H9 (cell line): Measurements from ENCODE around the gene AFF1. TPM values are rescaled to one million over a fixed set of nuclear protein-coding genes. Genes with fewer than 3 reads are reported as not detected.

Source experiments
- DNase-seq: peaks from one replicate; pipeline ENCODE4 v3.0.0-alpha.2; 2017
- H2AFZ ChIP-seq: one replicate; pipeline ENCODE4 v1.6.1; 2013; ENCODE audit warnings: mild to moderate bottlenecking, low read length, control low read depth, moderate library complexity
- H2AK5ac ChIP-seq: 2 replicates; pipeline ENCODE4 v1.6.1; 2013; ENCODE audit warnings: low read length, control low read depth, mixed read lengths; ENCODE audit not compliant: insufficient read length
- H2BK120ac ChIP-seq: one replicate; pipeline ENCODE4 v1.6.1; 2013; ENCODE audit warnings: low read depth, mild to moderate bottlenecking, low read length, control low read depth, inconsistent platforms; ENCODE audit not compliant: poor library complexity, severe bottlenecking
- H2BK12ac ChIP-seq: 2 replicates; pipeline ENCODE4 v1.6.1; 2013; ENCODE audit warnings: low read length, control low read depth, mixed read lengths, low read depth; ENCODE audit not compliant: insufficient read length
- H2BK15ac ChIP-seq: 2 replicates; pipeline ENCODE4 v1.6.1; 2013; ENCODE audit warnings: low read depth, low read length, control low read depth
- H2BK20ac ChIP-seq: one replicate; pipeline ENCODE4 v1.6.1; 2013; ENCODE audit warnings: low read depth, mild to moderate bottlenecking, low read length, control low read depth, inconsistent platforms; ENCODE audit not compliant: poor library complexity, severe bottlenecking
- H2BK5ac ChIP-seq: 2 replicates; pipeline ENCODE4 v1.6.1; 2013; ENCODE audit warnings: low read length, control low read depth, mixed read lengths; ENCODE audit not compliant: insufficient read length
- H3K14ac ChIP-seq: 2 replicates; pipeline ENCODE4 v1.6.1; 2013; ENCODE audit warnings: low read length, control low read depth; ENCODE audit not compliant: insufficient read depth
- H3K18ac ChIP-seq: 2 replicates; pipeline ENCODE4 v1.6.1; 2013; ENCODE audit warnings: low read depth, mild to moderate bottlenecking, mixed read lengths, low read length, control low read depth; ENCODE audit not compliant: insufficient read length
- H3K23ac ChIP-seq: 2 replicates; pipeline ENCODE4 v1.6.1; 2013; ENCODE audit warnings: low read length, control low read depth, mixed read lengths, low read depth; ENCODE audit not compliant: insufficient read length
- H3K23me2 ChIP-seq: 2 replicates; pipeline ENCODE4 v1.6.1; 2013; ENCODE audit warnings: low read depth, mild to moderate bottlenecking, mixed read lengths, low read length, control low read depth; ENCODE audit not compliant: insufficient read length, poor library complexity, severe bottlenecking
- H3K27ac ChIP-seq: 2 replicates; pipeline ENCODE4 v1.5.1; 2013; ENCODE audit warnings: low read length, control low read depth, mixed read lengths, low read depth; ENCODE audit not compliant: insufficient read length
- H3K27me3 ChIP-seq: 2 replicates; pipeline ENCODE4 v1.6.1; 2013; ENCODE audit warnings: low read length, control low read depth, inconsistent platforms; ENCODE audit not compliant: insufficient read depth
- H3K4ac ChIP-seq: 2 replicates; pipeline ENCODE4 v1.6.1; 2013; ENCODE audit warnings: low read depth, mild to moderate bottlenecking, control low read depth, inconsistent platforms, low read length, moderate library complexity
- H3K4me1 ChIP-seq: 2 replicates; pipeline ENCODE4 v1.6.1; 2013; ENCODE audit warnings: low read length, control low read depth, inconsistent platforms; ENCODE audit not compliant: insufficient read depth
- H3K4me2 ChIP-seq: 2 replicates; pipeline ENCODE4 v1.6.1; 2013; ENCODE audit warnings: low read length, control low read depth, mixed read lengths; ENCODE audit not compliant: insufficient read length, insufficient read depth
- H3K56ac ChIP-seq: 2 replicates; pipeline ENCODE4 v1.6.1; 2013; ENCODE audit warnings: low read depth, mild to moderate bottlenecking, mixed read lengths, low read length, control low read depth; ENCODE audit not compliant: insufficient read length
- H3K79me1 ChIP-seq: 2 replicates; pipeline ENCODE4 v1.6.1; 2013; ENCODE audit warnings: low read depth, mild to moderate bottlenecking, moderate library complexity, low read length, control low read depth, inconsistent platforms; ENCODE audit not compliant: insufficient read depth, poor library complexity, severe bottlenecking
- H3K79me2 ChIP-seq: 2 replicates; pipeline ENCODE4 v1.6.1; 2013; ENCODE audit warnings: low read length, control low read depth, inconsistent platforms; ENCODE audit not compliant: insufficient read depth
- H3K9ac ChIP-seq: 2 replicates; pipeline ENCODE4 v1.6.1; 2013; ENCODE audit warnings: low read length, control low read depth, mixed read lengths; ENCODE audit not compliant: insufficient read length; ENCODE audit errors: extremely low read depth
- H3K9me3 ChIP-seq: one replicate; pipeline ENCODE4 v1.6.1; 2013; ENCODE audit warnings: low read depth, low read length, inconsistent platforms; ENCODE audit not compliant: control insufficient read depth
- H3T11ph ChIP-seq: one replicate; pipeline ENCODE4 v1.6.1; 2013; ENCODE audit warnings: mild to moderate bottlenecking, low read length, control low read depth, inconsistent platforms
- H4K20me1 ChIP-seq: one replicate; pipeline ENCODE4 v1.6.1; 2013; ENCODE audit not compliant: control insufficient read depth, insufficient read length, insufficient read depth
- H4K5ac ChIP-seq: 2 replicates; pipeline ENCODE4 v1.6.1; 2013; ENCODE audit warnings: low read depth, mild to moderate bottlenecking, mixed read lengths, low read length, control low read depth; ENCODE audit not compliant: insufficient read length
- H4K8ac ChIP-seq: replicated peaks from 2 replicates; pipeline ENCODE4 v1.6.1; 2013; ENCODE audit warnings: low read length, control low read depth, mixed read lengths, low read depth; ENCODE audit not compliant: insufficient read length
- H4K91ac ChIP-seq: 2 replicates; pipeline ENCODE4 v1.6.1; 2013; ENCODE audit warnings: low read depth, mild to moderate bottlenecking, moderate library complexity, mixed read lengths, low read length, control low read depth; ENCODE audit not compliant: insufficient read length
- H3K27ac Mint-ChIP-seq, 3 experiments: 2 replicates in 2 of 3; 3 replicates in 1 of 3; pipeline ENCODE4 v1.8.0; 2020 to 2021; ENCODE audit warnings: mixed read lengths in 3 of 3, mild to moderate bottlenecking in 1 of 3, moderate library complexity in 1 of 3
- H3K27me3 Mint-ChIP-seq: 2 replicates; pipeline ENCODE4 v1.8.0; 2021; ENCODE audit warnings: low read depth, mild to moderate bottlenecking, moderate library complexity, mixed read lengths
- H3K36me3 Mint-ChIP-seq, 3 experiments: 2 replicates in 2 of 3; 3 replicates in 1 of 3; pipeline ENCODE4 v1.8.0; 2020 to 2021; ENCODE audit warnings: low read depth in 3 of 3, mixed read lengths in 3 of 3; ENCODE audit not compliant: insufficient read depth in 1 of 3
- H3K4me1 Mint-ChIP-seq, 2 experiments: 2 replicates each; pipeline ENCODE4 v1.8.0; 2020; ENCODE audit warnings: mixed read lengths in 2 of 2
- H3K4me3 Mint-ChIP-seq, 2 experiments: 2 replicates in 1 of 2; 3 replicates in 1 of 2; pipeline ENCODE4 v1.8.0; 2020 to 2021; ENCODE audit warnings: mild to moderate bottlenecking in 2 of 2, mixed read lengths in 2 of 2, moderate library complexity in 1 of 2
- H3K9me3 Mint-ChIP-seq, 2 experiments: 2 replicates in 1 of 2; 3 replicates in 1 of 2; pipeline ENCODE4 v1.8.0; 2020; ENCODE audit warnings: mild to moderate bottlenecking in 2 of 2, mixed read lengths in 2 of 2, moderate library complexity in 1 of 2
- CTCF ChIP-seq: fragments of 200-600 bp; sonication (generic); conservative IDR thresholded peaks from 3 replicates; pipeline ENCODE4 v1.8.0; 2021; ENCODE audit warnings: antibody characterized with exemption, mild to moderate bottlenecking
- WGBS: extraction: QIAGEN DNeasy Blood & Tissue Kit; methylation state at CpG from one replicate; pipeline ENCODE4 v1.1.7; 2013; ENCODE audit warnings: missing lambda C conversion rate, low lambda C conversion rate, mixed read lengths; ENCODE audit not compliant: insufficient read length; ENCODE audit errors: extremely low coverage; 5-methylcytosine and 5-hydroxymethylcytosine counted together
- total RNA-seq: library from RNA; stranded (reverse); gene quantifications from 2 replicates; pipeline ENCODE4 v1.2.1, GENCODE V29; 2021

The AFF1 gene
- total RNA-seq, 1 experiment from 2014 or later = 74.5 TPM

- no peak overlapping the region for H3T11ph ChIP-seq
- no peak for TF ChIP-seq CTCF
- H2BK20ac ChIP-seq = no peak overlapping the region
- no peak overlapping the region for H4K5ac ChIP-seq
- H3K4me2 ChIP-seq = no peak overlapping the region
- H2BK15ac ChIP-seq = no peak overlapping the region
- H3K18ac ChIP-seq = no peak overlapping the region
- no peaks in the 10 kb centered on the region for H3K23me2 ChIP-seq
- DNase-seq = no peak
- H3K79me1 ChIP-seq = peaks cover 2% of the 10 kb centered on the region
- H3K56ac ChIP-seq = no peak overlapping the region
- H2AK5ac ChIP-seq = no peak overlapping the region
- no peak overlapping the region for H2BK12ac ChIP-seq
- H3K27ac ChIP-seq = no peak overlapping the region
- H3K9me3 ChIP-seq = no peaks in the 10 kb centered on the region
- H4K8ac ChIP-seq = no peak overlapping the region
- H3K23ac ChIP-seq = no peak overlapping the region
- Mint-ChIP-seq H3K4me3 (no peak overlapping the region), H3K27me3 (no peaks in the 10 kb centered on the region), H3K4me1 (no peaks in the 10 kb centered on the region), H3K27ac (peak overlapping the region in 1 of 3 experiments; percentile 31; a peak in 1 of 7 replicates), H3K36me3 (peaks cover 35 to 78% (median 58%) of the 10 kb centered on the region in 3 experiments; a peak in 6 of 7 replicates), H3K9me3 (no peaks in the 10 kb centered on the region)
- no CpG with 5 or more reads among the region's 2 CpGs for WGBS
- H3K27me3 ChIP-seq = no peaks in the 10 kb centered on the region
- H3K4ac ChIP-seq = no peak overlapping the region
- H3K79me2 ChIP-seq = no peaks in the 10 kb centered on the region
- H2AFZ ChIP-seq = no peak overlapping the region
- H4K20me1 ChIP-seq = no peaks in the 10 kb centered on the region
- H2BK120ac ChIP-seq = no peak overlapping the region
- H3K4me1 ChIP-seq = no peaks in the 10 kb centered on the region
- H3K9ac ChIP-seq = no peak overlapping the region
- no peak overlapping the region for H3K14ac ChIP-seq
- H4K91ac ChIP-seq = no peak overlapping the region
- H2BK5ac ChIP-seq = no peak overlapping the region
Measured at GRCh38 chr4:87128006-87128705, 193.3 kb downstream of the AFF1 start.
